Hepatocyte (in vitro differentiated cells): ENCODE results near the gene WAC. TPM values are rescaled to one million over a fixed set of nuclear protein-coding genes. Genes with fewer than 3 reads are reported as not detected.

Experiments
- DNase-seq: peaks from one replicate; pipeline ENCODE4 v3.0.0-alpha.2; 2016; ENCODE audit warnings: low spot score
- H2AFZ ChIP-seq: fragments of 200-600 bp; sonication (generic); 2 replicates; pipeline ENCODE4 v1.6.0; 2016; ENCODE audit warnings: antibody characterized with exemption, mild to moderate bottlenecking
- H3K27ac ChIP-seq: fragments of 200-600 bp; sonication (generic); 2 replicates; pipeline ENCODE4 v1.5.1; 2016; ENCODE audit warnings: mild to moderate bottlenecking
- H3K27me3 ChIP-seq: fragments of 200-600 bp; sonication (generic); 2 replicates; pipeline ENCODE4 v1.6.1; 2016
- H3K36me3 ChIP-seq: fragments of 200-600 bp; sonication (generic); replicated peaks from 2 replicates; pipeline ENCODE4 v1.5.1; 2016; ENCODE audit warnings: low read depth; ENCODE audit not compliant: insufficient read depth
- H3K4me1 ChIP-seq: fragments of 200-600 bp; sonication (generic); 2 replicates; pipeline ENCODE4 v1.5.1; 2016; ENCODE audit warnings: mild to moderate bottlenecking, moderate library complexity; ENCODE audit not compliant: insufficient read depth
- H3K4me2 ChIP-seq: fragments of 200-600 bp; sonication (generic); 2 replicates; pipeline ENCODE4 v1.6.0; 2016
- H3K4me3 ChIP-seq: fragments of 200-600 bp; sonication (generic); 2 replicates; pipeline ENCODE4 v1.5.1; 2016; ENCODE audit warnings: mild to moderate bottlenecking
- H3K79me2 ChIP-seq: fragments of 200-600 bp; sonication (generic); 2 replicates; pipeline ENCODE4 v1.6.0; 2017; ENCODE audit warnings: mild to moderate bottlenecking
- H3K9me2 ChIP-seq: fragments of 200-600 bp; sonication (generic); replicated peaks from 2 replicates; pipeline ENCODE4 v1.6.0; 2017; ENCODE audit warnings: mild to moderate bottlenecking; ENCODE audit not compliant: insufficient read depth
- H3K9me3 ChIP-seq: fragments of 200-600 bp; sonication (generic); 2 replicates; pipeline ENCODE4 v1.5.1; 2016; ENCODE audit warnings: low read depth, mild to moderate bottlenecking
- H4K20me1 ChIP-seq: fragments of 200-600 bp; sonication (generic); 2 replicates; pipeline ENCODE4 v1.6.0; 2016; ENCODE audit warnings: mild to moderate bottlenecking; ENCODE audit not compliant: insufficient read depth, poor library complexity, severe bottlenecking
- EZH2 ChIP-seq: fragments of 200-600 bp; sonication (generic); IDR thresholded peaks from 2 replicates; pipeline ENCODE4 v1.6.1; 2016; ENCODE audit warnings: antibody characterized with exemption, mild to moderate bottlenecking, borderline replicate concordance
- EZH2phosphoT487 ChIP-seq: fragments of 200-600 bp; sonication (generic); IDR thresholded peaks from one replicate; pipeline ENCODE4 v1.6.1; 2018; ENCODE audit warnings: antibody characterized with exemption, mild to moderate bottlenecking, low read depth, moderate library complexity; ENCODE audit not compliant: unreplicated experiment, severe bottlenecking
- WGBS: methylation state at CpG from one replicate; pipeline ENCODE4 v1.1.6; 2016; ENCODE audit warnings: low lambda C conversion rate; ENCODE audit errors: missing lambda C conversion rate; 5-methylcytosine and 5-hydroxymethylcytosine counted together
- polyA plus RNA-seq: library from polyadenylated mRNA; unstranded; fragments of >200 nt; fragmentation: Nextera tagmentation; extraction: Ambion mirVana; gene quantifications from 2 replicates; pipeline ENCODE4 v1.2.1, GENCODE V29; 2016
- total RNA-seq: library from RNA; depleted of rRNA; stranded (reverse); fragments of >200 nt; gene quantifications from 2 replicates; pipeline ENCODE4 v1.2.3, GENCODE V29; 2014
- TF ChIP-seq, protein P1 (sequence below): fragments of 200-600 bp; sonication (generic); IDR thresholded peaks from 2 replicates; pipeline ENCODE4 v1.5.1; 2016; ENCODE audit warnings: antibody characterized with exemption, mild to moderate bottlenecking; ENCODE audit not compliant: poor library complexity

Gene WAC
- total and polyA plus RNA-seq, 2 experiments from 2014 or later = 59.4 to 94.6 TPM

DNA sequence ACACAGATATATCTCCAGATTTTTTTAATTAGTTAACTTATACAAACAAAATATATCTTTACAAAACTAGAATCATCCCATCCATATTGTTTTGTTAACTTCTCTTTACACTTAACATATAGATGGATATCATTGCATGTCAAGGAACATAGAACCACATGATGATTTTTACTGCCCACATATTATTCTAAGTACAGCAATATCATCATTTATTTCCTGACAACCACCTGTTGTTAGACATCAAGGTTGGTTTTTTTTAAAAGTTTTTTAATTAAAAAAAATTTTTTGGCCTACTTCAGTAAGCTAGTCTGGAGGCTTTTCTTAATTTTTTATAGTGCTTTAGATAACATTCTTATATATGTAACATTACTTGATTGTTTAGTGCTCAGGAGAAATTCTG is 105.5 kb downstream of the WAC start:
- Histone ChIP-seq H4K20me1 (no peaks in the 10 kb centered on the region), H3K4me1 (no peaks in the 10 kb centered on the region), H3K4me3 (no peak overlapping the region), H3K9me2 (no peaks in the 10 kb centered on the region), H3K36me3 (no peaks in the 10 kb centered on the region), H3K27me3 (no peaks in the 10 kb centered on the region), H3K27ac (no peak overlapping the region), H3K9me3 (no peaks in the 10 kb centered on the region), H3K79me2 (no peaks in the 10 kb centered on the region), H2AFZ (no peak overlapping the region), H3K4me2 (no peak overlapping the region)
- DNase-seq = no peak
- TF ChIP-seq EZH2 (no peak), EZH2phosphoT487 (no peak)
- TF ChIP-seq, protein P1, sequence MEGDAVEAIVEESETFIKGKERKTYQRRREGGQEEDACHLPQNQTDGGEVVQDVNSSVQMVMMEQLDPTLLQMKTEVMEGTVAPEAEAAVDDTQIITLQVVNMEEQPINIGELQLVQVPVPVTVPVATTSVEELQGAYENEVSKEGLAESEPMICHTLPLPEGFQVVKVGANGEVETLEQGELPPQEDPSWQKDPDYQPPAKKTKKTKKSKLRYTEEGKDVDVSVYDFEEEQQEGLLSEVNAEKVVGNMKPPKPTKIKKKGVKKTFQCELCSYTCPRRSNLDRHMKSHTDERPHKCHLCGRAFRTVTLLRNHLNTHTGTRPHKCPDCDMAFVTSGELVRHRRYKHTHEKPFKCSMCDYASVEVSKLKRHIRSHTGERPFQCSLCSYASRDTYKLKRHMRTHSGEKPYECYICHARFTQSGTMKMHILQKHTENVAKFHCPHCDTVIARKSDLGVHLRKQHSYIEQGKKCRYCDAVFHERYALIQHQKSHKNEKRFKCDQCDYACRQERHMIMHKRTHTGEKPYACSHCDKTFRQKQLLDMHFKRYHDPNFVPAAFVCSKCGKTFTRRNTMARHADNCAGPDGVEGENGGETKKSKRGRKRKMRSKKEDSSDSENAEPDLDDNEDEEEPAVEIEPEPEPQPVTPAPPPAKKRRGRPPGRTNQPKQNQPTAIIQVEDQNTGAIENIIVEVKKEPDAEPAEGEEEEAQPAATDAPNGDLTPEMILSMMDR = no peak

DNA sequence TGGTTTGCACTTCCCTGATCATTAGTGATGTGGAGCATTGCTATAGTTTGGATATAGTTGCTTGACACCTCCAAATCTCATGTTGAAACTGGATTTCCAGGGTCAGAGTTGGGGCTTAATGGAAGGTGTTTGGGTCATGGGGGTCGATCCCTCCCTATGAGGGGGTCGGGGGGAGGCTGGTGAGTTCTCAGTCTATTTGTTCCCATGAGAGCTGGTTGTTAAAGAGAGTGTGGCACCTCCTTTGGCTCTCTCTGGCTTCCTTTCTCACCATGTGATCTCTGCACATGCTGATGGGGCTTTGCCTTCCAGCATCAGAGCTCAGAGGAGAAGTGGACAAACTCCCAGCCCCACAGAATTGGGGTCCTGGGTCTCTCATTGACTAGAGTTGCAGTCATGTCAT is 107.6 kb downstream of the WAC start:
- Histone ChIP-seq H3K79me2 (no peaks in the 10 kb centered on the region), H3K4me1 (no peaks in the 10 kb centered on the region), H2AFZ (no peak overlapping the region), H3K9me3 (no peaks in the 10 kb centered on the region), H3K4me2 (no peak overlapping the region), H3K9me2 (no peaks in the 10 kb centered on the region), H4K20me1 (no peaks in the 10 kb centered on the region), H3K36me3 (no peaks in the 10 kb centered on the region), H3K27ac (no peak overlapping the region), H3K27me3 (no peaks in the 10 kb centered on the region), H3K4me3 (no peak overlapping the region)
- DNase-seq = no peak
- TF ChIP-seq, protein P1 = no peak
- no peak for TF ChIP-seq EZH2
- TF ChIP-seq EZH2phosphoT487 = no peak
- WGBS = 87% methylated on average over 2 of the region's 2 CpGs

DNA sequence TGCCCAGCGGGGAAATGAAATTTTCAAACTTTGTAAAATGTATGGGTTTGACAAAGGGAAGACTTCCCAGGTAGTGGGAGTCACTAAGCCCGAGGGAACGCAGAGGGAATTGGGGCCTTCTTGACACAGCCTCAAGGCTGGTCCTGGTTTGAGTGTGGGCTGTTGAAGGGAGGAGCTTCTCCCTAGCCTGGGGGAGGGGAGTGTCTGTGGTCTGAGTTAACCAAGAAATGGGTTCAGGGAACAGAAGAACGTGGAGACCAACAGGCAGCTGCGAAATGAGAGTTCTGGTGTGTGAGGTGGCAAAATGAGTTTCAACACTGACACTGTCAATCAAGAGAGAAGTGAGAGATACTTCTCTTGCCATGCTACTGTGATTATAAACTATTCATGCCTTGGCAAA is 111.7 kb downstream of the WAC start:
- Histone ChIP-seq H2AFZ (no peak overlapping the region), H4K20me1 (no peaks in the 10 kb centered on the region), H3K4me2 (no peak overlapping the region), H3K27ac (no peak overlapping the region), H3K27me3 (no peaks in the 10 kb centered on the region), H3K9me3 (no peaks in the 10 kb centered on the region), H3K4me1 (no peaks in the 10 kb centered on the region), H3K9me2 (no peaks in the 10 kb centered on the region), H3K79me2 (no peaks in the 10 kb centered on the region), H3K36me3 (no peaks in the 10 kb centered on the region), H3K4me3 (no peak overlapping the region)
- TF ChIP-seq EZH2phosphoT487 (no peak), EZH2 (no peak)
- TF ChIP-seq, protein P1 = no peak
- 80% methylated on average over 5 of the region's 5 CpGs for WGBS
- DNase-seq = no peak

DNA sequence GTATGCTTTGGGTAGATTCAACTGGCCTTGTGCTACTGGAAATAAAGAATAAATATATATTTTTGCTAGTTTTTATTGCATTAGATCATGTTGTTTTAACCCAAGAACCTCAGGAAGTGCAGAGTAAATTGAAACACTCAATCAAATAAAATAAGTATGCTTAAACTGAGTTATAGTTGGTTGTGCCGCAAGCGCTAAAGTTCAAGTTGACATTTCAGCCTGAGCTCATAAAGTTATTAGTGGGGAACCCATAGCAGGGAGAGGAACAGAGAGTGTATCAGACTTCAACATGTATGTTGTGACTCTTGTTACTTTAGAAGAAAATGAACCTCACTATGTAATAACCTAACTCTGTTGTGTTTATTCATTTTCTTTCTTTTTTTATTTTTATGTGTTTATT is 119.2 kb downstream of the WAC start:
- TF ChIP-seq EZH2 (no peak), EZH2phosphoT487 (no peak)
- TF ChIP-seq, protein P1 = no peak
- WGBS = 39% methylated on average over 2 of the region's 2 CpGs
- Histone ChIP-seq H3K4me2 (no peak overlapping the region), H3K27me3 (no peaks in the 10 kb centered on the region), H2AFZ (no peak overlapping the region), H3K9me3 (no peaks in the 10 kb centered on the region), H3K36me3 (no peaks in the 10 kb centered on the region), H3K9me2 (no peaks in the 10 kb centered on the region), H3K4me3 (no peak overlapping the region), H3K27ac (no peak overlapping the region), H4K20me1 (no peaks in the 10 kb centered on the region), H3K79me2 (no peaks in the 10 kb centered on the region), H3K4me1 (peaks cover 6% of the 10 kb centered on the region)
- no peak for DNase-seq
